Suprapubic skin (tissue), 4 donors: ENCODE data around the gene DBNDD1. TPM values are rescaled to one million over a fixed set of nuclear protein-coding genes. Genes with fewer than 3 reads are reported as not detected.
"Not testable (repeated sequence)": the region's sequence is repeated elsewhere in the genome, so short reads cannot be mapped to it uniquely, and the experiment has no call there.

Experiments
- DNase-seq, 2 donors: peaks; one replicate each; pipeline ENCODE4 v3.0.0-alpha.2; 2019; ENCODE audit warnings: low spot score in 2 of 2
- H3K27ac ChIP-seq: fragments of 200-600 bp; sonication (generic); one replicate; pipeline ENCODE4 v1.5.1; 2019
- H3K27me3 ChIP-seq: fragments of 200-600 bp; sonication (generic); one replicate; pipeline ENCODE4 v1.5.1; 2019
- H3K36me3 ChIP-seq: fragments of 200-600 bp; sonication (generic); one replicate; pipeline ENCODE4 v1.5.1; 2019
- H3K4me1 ChIP-seq: fragments of 200-600 bp; sonication (generic); one replicate; pipeline ENCODE4 v1.5.1; 2019
- H3K4me3 ChIP-seq: fragments of 200-600 bp; sonication (generic); one replicate; pipeline ENCODE4 v1.5.1; 2019; ENCODE audit warnings: mild to moderate bottlenecking
- H3K9me3 ChIP-seq: fragments of 200-600 bp; sonication (generic); one replicate; pipeline ENCODE4 v1.5.1; 2019
- EP300 ChIP-seq: sonication (generic); formaldehyde crosslinking; IDR thresholded peaks from one replicate; pipeline ENCODE4 v1.6.1; 2017; ENCODE audit warnings: antibody characterized with exemption
- POLR2A ChIP-seq, 2 donors: fragments of 450-650 bp; IDR thresholded peaks; one replicate each; pipeline ENCODE4 v1.6.1; 2017; ENCODE audit warnings: antibody characterized with exemption in 2 of 2, mild to moderate bottlenecking in 2 of 2, moderate library complexity in 2 of 2
- POLR2AphosphoS5 ChIP-seq, 3 donors: sonication (generic); formaldehyde crosslinking; IDR thresholded peaks; one replicate each; pipeline ENCODE4 v1.6.1; 2017; ENCODE audit warnings: antibody characterized with exemption in 3 of 3
- WGBS: methylation state at CpG from one replicate; pipeline ENCODE4 v1.1.5; 2018; 5-methylcytosine and 5-hydroxymethylcytosine counted together
- total RNA-seq, 4 donors: library from RNA; depleted of rRNA; stranded (reverse); fragments of >200 nt; gene quantifications; one replicate each; pipeline ENCODE4 v1.1.0, GENCODE V29; 2016
- TF ChIP-seq, protein P1 (sequence below), 2 donors: fragments of 200-600 bp in 1 of 2; fragments of 450-650 bp in 1 of 2; sonication (generic) in 1 of 2; IDR thresholded peaks; one replicate each; pipeline ENCODE4 v1.5.1; 2016 to 2019; ENCODE audit warnings: antibody characterized with exemption in 2 of 2, mild to moderate bottlenecking in 1 of 2, moderate library complexity in 1 of 2

Gene DBNDD1
- total RNA-seq, 4 donors from 2014 or later, result 1.2 to 7.5 (median 4.5) TPM

GRCh38 chr16:89969741-89970410 is 49.4 kb downstream of the DBNDD1 start:
- H3K36me3 ChIP-seq, result peaks cover 11% of the 10 kb centered on the region
- no peak for TF ChIP-seq EP300
- no peak for TF ChIP-seq POLR2A (IDR thresholded peaks at IDR 0.05)
- TF ChIP-seq POLR2AphosphoS5 (IDR thresholded peaks at IDR 0.05), result no peak
- TF ChIP-seq, protein P1, sequence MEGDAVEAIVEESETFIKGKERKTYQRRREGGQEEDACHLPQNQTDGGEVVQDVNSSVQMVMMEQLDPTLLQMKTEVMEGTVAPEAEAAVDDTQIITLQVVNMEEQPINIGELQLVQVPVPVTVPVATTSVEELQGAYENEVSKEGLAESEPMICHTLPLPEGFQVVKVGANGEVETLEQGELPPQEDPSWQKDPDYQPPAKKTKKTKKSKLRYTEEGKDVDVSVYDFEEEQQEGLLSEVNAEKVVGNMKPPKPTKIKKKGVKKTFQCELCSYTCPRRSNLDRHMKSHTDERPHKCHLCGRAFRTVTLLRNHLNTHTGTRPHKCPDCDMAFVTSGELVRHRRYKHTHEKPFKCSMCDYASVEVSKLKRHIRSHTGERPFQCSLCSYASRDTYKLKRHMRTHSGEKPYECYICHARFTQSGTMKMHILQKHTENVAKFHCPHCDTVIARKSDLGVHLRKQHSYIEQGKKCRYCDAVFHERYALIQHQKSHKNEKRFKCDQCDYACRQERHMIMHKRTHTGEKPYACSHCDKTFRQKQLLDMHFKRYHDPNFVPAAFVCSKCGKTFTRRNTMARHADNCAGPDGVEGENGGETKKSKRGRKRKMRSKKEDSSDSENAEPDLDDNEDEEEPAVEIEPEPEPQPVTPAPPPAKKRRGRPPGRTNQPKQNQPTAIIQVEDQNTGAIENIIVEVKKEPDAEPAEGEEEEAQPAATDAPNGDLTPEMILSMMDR (IDR thresholded peaks at IDR 0.05), result no peak
- no peaks in the 10 kb centered on the region for H3K27me3 ChIP-seq
- WGBS, result 89% methylated on average over 6 of the region's 6 CpGs
- H3K9me3 ChIP-seq, result no peaks in the 10 kb centered on the region
- H3K4me1 ChIP-seq, result peaks cover 34% of the 10 kb centered on the region
- H3K4me3 ChIP-seq, result no peak overlapping the region
- DNase-seq, result no peak
- H3K27ac ChIP-seq, result no peak overlapping the region

DNA sequence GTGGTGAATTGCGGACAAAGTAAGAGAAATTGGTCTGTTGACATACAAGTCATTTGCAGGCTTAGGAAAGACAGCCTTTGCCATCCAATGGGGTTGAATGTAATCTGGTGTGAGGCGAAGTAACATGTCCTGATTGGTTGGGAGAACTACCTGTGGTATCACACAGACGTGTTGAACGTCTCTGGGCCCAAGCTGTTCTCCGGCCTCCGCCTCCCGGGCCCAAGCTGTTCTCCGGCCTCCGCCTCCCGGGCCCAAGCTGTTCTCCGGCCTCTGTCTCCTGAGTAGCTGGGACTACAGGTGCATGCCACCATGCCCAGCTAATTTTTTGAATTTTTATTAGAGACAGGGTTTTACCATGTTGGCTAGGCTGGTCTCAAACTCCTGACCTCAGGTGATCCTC is 51.2 kb downstream of the DBNDD1 start:
- H3K27ac ChIP-seq, DNase-seq, H3K9me3 ChIP-seq, H3K4me3 ChIP-seq, H3K27me3 ChIP-seq: not testable (repeated sequence)
- WGBS, result 93% methylated on average over 10 of the region's 11 CpGs
- H3K36me3 ChIP-seq, result peaks cover 24% of the 10 kb centered on the region
- peaks cover 18% of the 10 kb centered on the region for H3K4me1 ChIP-seq

DNA sequence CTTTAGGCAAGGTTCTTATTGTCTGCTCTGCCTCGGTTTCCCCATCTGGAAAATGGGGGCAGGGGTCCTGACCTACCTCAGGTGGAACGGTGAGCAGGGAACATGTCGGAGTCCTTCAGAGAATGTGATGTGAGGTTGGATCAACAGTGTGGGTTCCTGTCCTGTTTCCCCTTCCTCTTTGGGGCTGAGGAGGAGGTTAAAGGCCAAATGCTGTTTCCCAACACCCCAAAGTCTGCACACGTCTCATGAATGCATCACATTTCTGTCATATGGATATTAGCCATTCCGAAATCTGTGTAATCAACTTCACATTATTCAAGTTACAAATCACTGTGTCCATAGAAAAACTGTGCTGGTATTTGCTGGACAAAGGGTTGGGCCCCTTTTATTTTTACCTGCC is 51.8 kb downstream of the DBNDD1 start:
- Histone ChIP-seq H3K4me1 (peaks cover 17% of the 10 kb centered on the region), H3K36me3 (peaks cover 28% of the 10 kb centered on the region)
- not testable (repeated sequence) for H3K27me3 ChIP-seq, H3K9me3 ChIP-seq, H3K4me3 ChIP-seq, DNase-seq, H3K27ac ChIP-seq
- 77% methylated on average over 5 of the region's 5 CpGs for WGBS

GRCh38 chr16:89966756-89967155 is 52.5 kb downstream of the DBNDD1 start:
- DNase-seq, result no peak
- H3K4me1 ChIP-seq, result peaks cover 13% of the 10 kb centered on the region
- no peaks in the 10 kb centered on the region for H3K27me3 ChIP-seq
- H3K36me3 ChIP-seq, result peaks cover 34% of the 10 kb centered on the region
- H3K27ac ChIP-seq, result no peak overlapping the region
- no peaks in the 10 kb centered on the region for H3K9me3 ChIP-seq
- H3K4me3 ChIP-seq, result no peak overlapping the region
- no peak for TF ChIP-seq POLR2AphosphoS5 (IDR thresholded peaks at IDR 0.05)
- no peak for TF ChIP-seq POLR2A (IDR thresholded peaks at IDR 0.05)
- 63% methylated on average over 5 of the region's 9 CpGs for WGBS

DNA sequence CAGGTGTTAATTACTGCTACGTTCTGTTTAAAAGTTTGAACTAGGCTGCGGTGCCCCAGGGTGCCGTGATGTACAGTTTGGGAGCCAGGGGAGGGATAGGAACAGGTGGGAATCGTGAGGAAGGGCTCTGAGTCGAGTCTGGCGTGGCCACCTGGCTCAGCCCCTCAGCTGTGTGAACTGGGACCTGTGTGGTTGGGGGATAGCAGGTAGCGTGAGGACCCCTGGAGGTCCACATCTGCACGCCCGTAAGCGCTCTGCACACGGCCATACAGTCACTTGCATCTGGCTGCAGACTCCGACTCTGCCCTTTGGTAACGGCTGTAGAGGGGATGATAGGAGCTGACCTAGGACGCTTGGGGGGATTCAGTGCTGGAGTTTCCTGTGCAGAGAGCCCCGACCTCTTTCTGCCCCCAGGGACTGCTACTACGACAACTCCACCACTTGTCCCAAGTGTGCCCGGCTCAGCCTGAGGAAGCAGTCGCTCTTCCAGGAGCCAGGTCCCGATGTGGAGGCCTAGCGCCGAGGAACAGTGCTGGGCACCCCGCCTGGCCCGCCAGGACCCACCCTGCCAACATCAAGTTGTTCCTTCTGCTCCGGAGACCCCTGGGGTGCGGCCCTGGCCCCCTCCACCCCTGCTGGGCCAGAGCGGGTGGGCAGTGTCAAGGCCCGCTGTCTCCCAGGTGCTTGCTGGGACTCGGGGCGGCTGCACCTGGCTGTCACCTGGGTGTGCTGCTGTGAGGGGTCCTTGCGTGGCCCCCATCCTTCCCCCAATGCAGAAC is 53.6 kb downstream of the DBNDD1 start:
- Histone ChIP-seq H3K36me3 (peaks cover 45% of the 10 kb centered on the region), H3K27ac (no peak overlapping the region), H3K4me3 (no peak overlapping the region), H3K9me3 (no peaks in the 10 kb centered on the region), H3K27me3 (no peaks in the 10 kb centered on the region), H3K4me1 (peaks cover 4% of the 10 kb centered on the region)
- 86% methylated on average over 20 of the region's 30 CpGs for WGBS
- no peak for TF ChIP-seq EP300
- TF ChIP-seq, protein P1 (IDR thresholded peaks at IDR 0.05), result no peak
- no peak for TF ChIP-seq POLR2AphosphoS5 (IDR thresholded peaks at IDR 0.05)
- TF ChIP-seq POLR2A (IDR thresholded peaks at IDR 0.05), result no peak
- DNase-seq, result no peak

DNA sequence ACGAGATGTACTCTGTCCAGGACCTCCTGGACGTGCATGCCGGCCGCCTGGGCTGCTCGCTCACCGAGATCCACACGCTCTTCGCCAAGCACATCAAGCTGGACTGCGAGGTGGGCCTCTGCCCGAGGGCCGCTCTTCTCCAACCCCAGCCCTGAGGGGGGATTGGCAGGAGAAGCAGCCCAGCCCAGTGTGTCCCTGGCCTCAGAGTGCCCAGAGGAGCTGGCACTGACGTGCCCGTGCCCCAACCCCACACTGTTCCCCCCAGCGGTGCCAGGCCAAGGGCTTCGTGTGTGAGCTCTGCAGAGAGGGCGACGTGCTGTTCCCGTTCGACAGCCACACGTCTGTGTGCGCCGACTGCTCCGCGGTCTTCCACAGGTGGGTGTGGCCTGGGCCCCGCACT is 55.1 kb downstream of the DBNDD1 start:
- TF ChIP-seq POLR2AphosphoS5 (IDR thresholded peaks at IDR 0.05) (no peak), EP300 (no peak), POLR2A (IDR thresholded peaks at IDR 0.05) (no peak)
- TF ChIP-seq, protein P1 (IDR thresholded peaks at IDR 0.05), result no peak
- Histone ChIP-seq H3K4me3 (no peak overlapping the region), H3K27me3 (no peaks in the 10 kb centered on the region), H3K9me3 (no peaks in the 10 kb centered on the region), H3K36me3 (peaks cover 48% of the 10 kb centered on the region), H3K4me1 (no peaks in the 10 kb centered on the region), H3K27ac (no peak overlapping the region)
- no peak for DNase-seq
- 89% methylated on average over 19 of the region's 25 CpGs for WGBS
